ENCODE results near the gene FNDC3B.
A peak's percentile ranks its signal among the peaks of the same experiment; 100 is the strongest.
"Not testable (repeated sequence)": the region's sequence is repeated elsewhere in the genome, so short reads cannot be mapped to it uniquely, and the experiment has no call there.

The FNDC3B gene

GRCh38 chr3:172092658-172093057, 53.3 kb downstream of the FNDC3B start:
- DNase-seq (ENCODE audit: low read depth in 3 of 3, low spot score in 1 of 3), result no peak

DNA sequence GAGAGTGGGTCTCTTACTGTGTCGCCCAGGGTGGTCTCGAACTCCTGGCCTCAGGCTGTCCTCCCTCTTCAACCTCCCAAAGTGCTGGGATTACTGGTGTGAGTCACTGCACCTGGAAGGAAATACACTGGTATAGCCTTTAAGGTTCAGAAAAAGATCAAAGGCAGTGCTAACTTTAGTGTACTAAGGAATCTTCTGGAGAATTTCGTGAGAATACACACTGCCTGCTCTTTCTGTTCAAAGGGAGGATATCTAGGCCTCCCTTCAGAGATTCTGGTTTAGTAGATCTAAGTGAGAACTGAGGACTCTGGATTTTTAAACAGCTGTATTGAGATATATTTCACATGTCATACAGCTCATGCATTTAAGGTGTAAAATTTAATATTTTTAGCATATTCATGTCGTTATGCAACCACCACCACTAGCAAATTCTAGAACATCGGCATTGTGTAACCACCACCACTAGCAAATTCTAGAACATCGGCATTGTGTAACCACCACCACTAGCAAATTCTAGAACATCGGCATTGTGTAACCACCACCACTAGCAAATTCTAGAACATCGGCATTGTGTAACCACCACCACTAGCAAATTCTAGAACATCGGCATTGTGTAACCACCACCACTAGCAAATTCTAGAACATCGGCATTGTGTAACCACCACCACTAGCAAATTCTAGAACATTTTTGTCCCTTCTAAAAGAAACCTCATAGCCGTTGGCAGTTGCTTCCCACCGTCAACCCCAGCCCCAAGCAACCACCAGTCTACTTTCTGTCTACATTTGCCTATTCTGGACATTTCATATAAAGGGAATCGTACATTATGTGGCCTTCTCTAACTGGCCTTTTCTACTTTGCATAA, 54.4 kb downstream of the FNDC3B start:
- DNase-seq (ENCODE audit: low read depth in 3 of 3, low spot score in 1 of 3), result not testable (repeated sequence)

DNA sequence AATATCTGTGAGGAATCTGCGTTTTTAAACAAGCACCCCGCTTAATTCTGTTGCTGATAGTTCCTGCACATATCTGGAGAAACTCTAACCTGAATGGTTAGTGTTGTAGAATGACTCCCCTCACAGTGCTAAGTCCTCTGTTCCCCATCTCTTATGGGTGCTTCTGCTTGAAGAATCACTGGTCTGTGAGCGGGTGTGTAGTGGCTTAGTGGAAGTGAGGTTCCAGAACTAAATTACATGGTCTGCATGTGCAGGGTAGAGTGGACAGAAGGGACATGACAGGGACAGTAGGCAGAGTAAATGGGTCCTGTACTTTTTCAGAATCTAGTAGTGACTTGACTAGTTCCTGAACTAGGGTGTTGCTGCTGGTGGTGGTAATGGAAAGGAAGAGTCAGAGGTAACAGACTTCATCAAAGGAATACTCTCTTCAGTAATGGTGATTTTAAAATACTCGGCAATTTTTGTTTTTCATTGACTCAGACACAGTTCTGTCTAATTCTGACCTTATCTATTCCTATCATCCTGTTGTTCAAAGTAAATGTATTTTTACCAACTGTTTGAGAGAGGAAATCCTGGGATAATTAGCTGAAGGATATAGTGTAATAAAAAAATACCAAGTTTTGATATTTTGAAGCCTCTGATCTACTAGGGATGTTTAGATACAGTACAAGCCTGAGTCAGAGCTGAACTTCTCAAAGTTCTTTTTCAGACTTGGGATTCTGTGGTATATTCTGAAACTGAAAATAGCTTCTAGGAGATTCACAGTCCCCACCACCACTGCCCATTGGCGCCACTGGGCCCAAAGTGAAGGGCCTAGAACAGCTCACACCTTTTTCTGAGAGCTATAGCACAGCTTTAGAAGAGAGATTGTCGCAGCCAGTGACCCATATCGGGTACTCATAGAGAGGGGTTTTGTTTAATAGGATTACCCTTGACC, 55.5 kb downstream of the FNDC3B start:
- DNase-seq (ENCODE audit: low read depth in 3 of 3, low spot score in 1 of 3), result no peak

DNA sequence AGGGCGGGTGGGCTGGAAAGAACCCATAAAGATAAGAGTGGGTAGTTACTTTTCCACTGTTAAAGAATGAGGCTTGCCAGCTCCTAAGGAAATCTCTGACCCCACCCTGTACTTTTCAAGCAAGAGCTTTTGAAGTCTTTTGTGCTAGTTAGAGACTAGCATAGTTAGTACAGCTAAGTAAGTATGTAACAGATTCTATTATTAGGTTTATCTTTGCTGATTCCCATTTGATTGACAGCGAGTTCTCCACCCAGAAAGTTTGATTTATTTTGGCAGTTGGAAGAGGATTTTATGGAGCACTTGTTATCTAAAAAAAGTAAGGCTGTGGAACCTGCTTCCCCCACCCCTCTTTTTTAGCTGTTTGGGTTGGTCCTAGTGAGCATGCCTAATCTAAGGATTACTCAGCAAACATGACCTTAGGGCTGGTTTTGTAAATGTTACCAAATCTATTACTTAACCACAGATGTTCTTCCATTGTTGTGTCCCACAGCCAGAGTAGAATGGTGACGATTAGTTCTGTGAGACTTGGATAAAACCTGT, 57.6 kb downstream of the FNDC3B start:
- DNase-seq (ENCODE audit: low read depth in 3 of 3, low spot score in 1 of 3), result no peak

DNA sequence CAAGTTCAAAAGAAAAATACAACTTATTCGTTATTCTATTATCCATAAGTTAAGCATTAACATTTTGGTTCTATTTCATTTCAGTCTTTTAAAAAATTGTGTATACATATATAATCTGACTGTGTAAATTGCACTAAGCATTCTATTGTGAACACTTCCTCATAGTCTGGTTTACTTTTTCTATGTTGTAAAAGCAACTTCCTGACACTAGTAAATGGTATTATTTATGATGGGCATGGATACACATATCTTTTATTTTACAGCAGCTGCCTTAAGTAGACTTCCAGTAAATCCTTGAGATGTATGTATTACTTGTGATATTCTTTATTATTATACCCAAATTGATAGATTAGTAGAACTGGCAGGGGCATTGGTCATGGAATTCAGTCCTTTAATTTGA, 58.2 kb downstream of the FNDC3B start:
- no peak for DNase-seq (ENCODE audit: low read depth in 3 of 3, low spot score in 1 of 3)

- no peak for DNase-seq (ENCODE audit: low read depth in 3 of 3, low spot score in 1 of 3)
These were observed 59.5 kb downstream of the FNDC3B start for GRCh38 chr3:172098698-172099494.

DNA sequence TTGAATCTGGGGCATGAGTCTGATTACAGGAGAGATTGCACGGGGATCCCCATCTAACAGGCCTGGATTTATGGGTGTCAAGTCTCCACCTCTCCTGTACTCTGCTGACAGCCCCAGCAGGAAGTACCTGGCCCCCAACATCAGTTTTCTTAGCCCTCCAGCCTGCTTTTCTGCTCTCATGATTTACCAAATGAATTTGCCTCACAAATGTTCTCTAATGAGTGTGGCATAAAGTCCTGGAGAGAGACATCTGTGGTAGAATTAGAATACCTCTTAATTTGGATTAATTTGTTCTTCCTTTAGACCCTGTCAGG, 60.1 kb downstream of the FNDC3B start:
- no peak for DNase-seq (ENCODE audit: low read depth in 3 of 3, low spot score in 1 of 3)

DNA sequence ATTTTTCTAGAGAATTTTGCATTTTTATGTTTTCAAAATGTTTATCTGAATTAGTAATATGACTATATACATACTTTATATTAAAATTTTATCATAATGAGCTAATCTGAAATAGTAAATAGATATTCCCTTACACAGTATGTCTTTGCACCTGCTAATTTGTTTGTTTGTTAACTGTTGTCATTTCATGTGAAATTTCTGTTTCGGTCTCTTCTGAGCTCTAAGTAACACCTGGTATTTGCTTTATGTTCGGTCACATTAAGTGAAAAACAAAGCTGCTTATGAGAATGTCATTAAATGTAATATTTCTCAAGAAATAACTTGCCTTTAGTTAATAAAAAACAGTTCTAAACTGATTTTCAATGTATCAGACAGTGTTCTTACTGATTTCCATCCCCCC, 61.1 kb downstream of the FNDC3B start:
- DNase-seq (ENCODE audit: low read depth in 3 of 3, low spot score in 1 of 3), result no peak

DNA sequence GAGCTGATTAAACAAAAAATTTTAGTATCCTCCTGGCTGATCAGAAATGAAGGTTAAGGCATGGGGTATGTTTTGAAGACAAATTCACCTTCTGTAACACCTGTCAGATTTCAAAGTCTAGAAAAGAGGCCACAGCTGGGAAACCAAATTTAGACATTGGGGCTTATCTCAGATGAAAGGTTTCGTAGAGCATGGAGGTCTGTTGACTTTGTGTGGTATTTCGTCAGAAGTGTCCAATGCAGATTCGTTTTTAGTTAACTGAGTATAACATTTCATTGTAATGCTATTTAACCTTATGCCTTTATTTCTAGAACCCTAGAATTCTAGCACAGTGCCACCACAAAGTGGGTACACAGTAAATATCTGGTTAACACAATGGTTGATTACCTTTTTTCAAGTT, 61.7 kb downstream of the FNDC3B start:
- no peak for DNase-seq (ENCODE audit: low read depth in 3 of 3, low spot score in 1 of 3)

- DNase-seq (ENCODE audit: low read depth in 3 of 3, low spot score in 1 of 3), result peak in 2 of 3 donors; percentile 5 to 6
These were observed 62.9 kb downstream of the FNDC3B start for GRCh38 chr3:172102123-172102882.

GRCh38 chr3:172102883-172103310, 63.5 kb downstream of the FNDC3B start:
- DNase-seq (ENCODE audit: low read depth in 3 of 3, low spot score in 1 of 3), result no peak

DNA sequence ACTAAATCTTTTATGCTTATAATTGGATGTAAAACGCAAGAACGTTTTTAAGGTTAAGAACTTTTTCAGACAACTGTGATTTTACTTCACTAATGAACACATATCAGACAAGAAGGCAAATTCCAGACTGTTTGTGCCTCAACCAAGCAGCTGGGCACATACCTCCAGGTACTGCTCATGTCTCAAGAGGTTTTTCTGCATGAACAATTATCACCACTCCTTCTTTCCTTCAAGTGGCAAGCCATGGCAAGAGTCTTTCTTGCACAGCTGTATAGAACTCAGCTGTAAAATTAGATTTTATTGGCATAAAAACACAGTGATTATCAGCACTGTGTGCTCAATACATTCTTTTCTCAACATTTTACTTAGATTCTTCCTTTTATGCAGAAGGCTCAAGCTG, 64.3 kb downstream of the FNDC3B start:
- DNase-seq (ENCODE audit: low read depth in 3 of 3, low spot score in 1 of 3), result no peak

GRCh38 chr3:172104471-172105072, 65.2 kb downstream of the FNDC3B start:
- no peak for DNase-seq (ENCODE audit: low read depth in 3 of 3, low spot score in 1 of 3)

DNA sequence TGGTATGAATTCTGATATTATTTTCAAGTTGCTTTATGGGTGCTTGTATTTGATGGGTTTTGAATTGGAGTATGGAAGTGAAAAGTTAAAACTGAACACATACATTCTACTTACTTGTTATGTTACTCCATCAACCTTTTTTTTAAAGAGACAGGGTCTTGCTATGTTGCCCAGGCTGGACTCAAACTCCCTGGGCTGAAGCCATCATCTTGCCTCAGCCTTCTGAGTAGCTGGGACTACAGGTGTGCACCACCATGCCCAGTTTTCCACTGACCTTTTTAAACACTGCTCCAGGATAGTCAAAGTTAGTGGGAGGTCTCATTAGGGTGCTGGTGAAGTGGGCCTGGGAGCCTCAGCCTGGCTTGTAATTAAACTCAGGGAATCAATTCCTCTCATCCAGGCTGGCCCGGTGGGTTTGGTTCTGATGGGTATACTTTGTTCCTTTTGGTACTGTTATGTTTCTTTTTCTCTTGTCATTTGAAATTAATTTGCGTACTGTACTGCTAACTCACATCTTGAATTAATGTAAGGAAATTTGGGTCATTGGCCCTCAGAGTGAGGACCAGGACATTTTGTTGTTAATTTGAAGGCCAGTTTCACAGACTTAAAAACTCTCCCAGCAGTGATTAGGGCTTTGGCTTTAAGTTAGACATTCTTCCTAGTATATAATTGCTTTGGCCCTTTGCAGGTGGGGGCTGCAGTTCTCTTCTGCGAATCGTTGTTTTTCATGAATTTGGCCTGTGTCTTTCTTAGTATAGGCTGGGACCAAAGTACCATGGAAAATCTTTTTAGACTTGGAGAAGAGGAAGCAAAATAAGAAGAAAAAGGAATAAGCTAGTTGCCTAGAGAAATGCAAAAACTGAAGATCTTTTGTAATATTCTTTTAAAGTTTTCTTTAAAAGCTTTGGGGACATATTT, 66.9 kb downstream of the FNDC3B start:
- DNase-seq (ENCODE audit: low read depth in 3 of 3, low spot score in 1 of 3), result no peak

DNA sequence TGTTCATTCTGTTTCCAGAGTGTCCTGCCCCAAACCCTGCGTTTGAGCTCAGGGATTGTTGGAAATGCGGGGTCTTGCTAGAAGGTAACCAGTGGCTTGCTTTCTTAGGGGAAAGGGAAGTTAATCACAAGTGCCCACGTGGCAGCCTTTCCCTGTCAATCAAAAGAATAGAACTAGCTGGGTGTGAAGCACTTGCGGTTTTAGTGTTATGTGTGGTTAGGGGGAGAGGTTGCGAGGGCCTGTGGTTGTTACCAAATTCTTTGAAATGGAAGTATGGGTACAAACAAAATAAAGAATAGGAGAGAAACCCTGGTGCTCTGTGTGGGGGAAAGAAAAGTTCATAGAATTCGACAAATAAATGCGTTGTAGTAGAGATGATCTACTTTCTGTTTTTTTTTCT, 67.6 kb downstream of the FNDC3B start:
- DNase-seq (ENCODE audit: low read depth in 3 of 3, low spot score in 1 of 3), result peak in 2 of 3 donors; percentile 7 to 17

- peak in 1 of 3 donors; percentile 20 for DNase-seq (ENCODE audit: low read depth in 3 of 3, low spot score in 1 of 3)
These were observed 68.0 kb downstream of the FNDC3B start for GRCh38 chr3:172107403-172107802.

GRCh38 chr3:172110127-172110779, 70.9 kb downstream of the FNDC3B start:
- no peak for DNase-seq (ENCODE audit: low read depth in 3 of 3, low spot score in 1 of 3)

DNA sequence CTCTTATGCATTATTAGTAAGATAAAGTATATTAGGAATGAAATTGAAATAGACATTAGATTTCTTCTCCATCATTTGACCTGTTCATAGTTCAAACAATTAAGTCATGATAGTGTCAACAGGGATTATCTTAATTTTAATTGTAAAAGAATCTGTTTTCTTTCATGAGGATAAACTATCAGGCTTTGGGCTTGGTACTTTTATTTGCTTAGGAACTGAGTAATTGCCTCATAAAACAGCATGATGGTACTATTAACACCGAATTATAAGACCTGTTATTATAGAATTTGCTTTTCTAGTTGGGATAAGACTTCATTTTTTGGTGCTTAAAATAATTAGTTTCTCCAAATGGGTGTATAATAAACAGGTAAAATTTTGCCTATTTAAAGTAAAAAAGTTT, 71.8 kb downstream of the FNDC3B start:
- no peak for DNase-seq (ENCODE audit: low read depth in 3 of 3, low spot score in 1 of 3)
